Stomach (tissue), 4 donors: Measurements from ENCODE around the gene BANF2.

Experiments used
- POLR2A ChIP-seq, 4 donors: fragments of 450-650 bp; IDR thresholded peaks; one replicate each; pipeline ENCODE4 v1.6.1; 2016; ENCODE audit warnings: antibody characterized with exemption in 4 of 4, control low read depth in 2 of 4, mild to moderate bottlenecking in 1 of 4, moderate library complexity in 1 of 4
- POLR2AphosphoS5 ChIP-seq, 3 donors: sonication (generic); formaldehyde crosslinking; IDR thresholded peaks; one replicate each; pipeline ENCODE4 v1.6.1; 2016; ENCODE audit warnings: antibody characterized with exemption in 3 of 3
- TF ChIP-seq, protein P1 (sequence below), 7 experiments: fragments of 450-650 bp in 4 of 7; fragments of 200-600 bp in 3 of 7; sonication (generic) in 3 of 7; IDR thresholded peaks; one replicate each; pipeline ENCODE4 v1.5.1; 2016 to 2019; ENCODE audit warnings: antibody characterized with exemption in 7 of 7, control low read depth in 2 of 7, mild to moderate bottlenecking in 1 of 7

DNA sequence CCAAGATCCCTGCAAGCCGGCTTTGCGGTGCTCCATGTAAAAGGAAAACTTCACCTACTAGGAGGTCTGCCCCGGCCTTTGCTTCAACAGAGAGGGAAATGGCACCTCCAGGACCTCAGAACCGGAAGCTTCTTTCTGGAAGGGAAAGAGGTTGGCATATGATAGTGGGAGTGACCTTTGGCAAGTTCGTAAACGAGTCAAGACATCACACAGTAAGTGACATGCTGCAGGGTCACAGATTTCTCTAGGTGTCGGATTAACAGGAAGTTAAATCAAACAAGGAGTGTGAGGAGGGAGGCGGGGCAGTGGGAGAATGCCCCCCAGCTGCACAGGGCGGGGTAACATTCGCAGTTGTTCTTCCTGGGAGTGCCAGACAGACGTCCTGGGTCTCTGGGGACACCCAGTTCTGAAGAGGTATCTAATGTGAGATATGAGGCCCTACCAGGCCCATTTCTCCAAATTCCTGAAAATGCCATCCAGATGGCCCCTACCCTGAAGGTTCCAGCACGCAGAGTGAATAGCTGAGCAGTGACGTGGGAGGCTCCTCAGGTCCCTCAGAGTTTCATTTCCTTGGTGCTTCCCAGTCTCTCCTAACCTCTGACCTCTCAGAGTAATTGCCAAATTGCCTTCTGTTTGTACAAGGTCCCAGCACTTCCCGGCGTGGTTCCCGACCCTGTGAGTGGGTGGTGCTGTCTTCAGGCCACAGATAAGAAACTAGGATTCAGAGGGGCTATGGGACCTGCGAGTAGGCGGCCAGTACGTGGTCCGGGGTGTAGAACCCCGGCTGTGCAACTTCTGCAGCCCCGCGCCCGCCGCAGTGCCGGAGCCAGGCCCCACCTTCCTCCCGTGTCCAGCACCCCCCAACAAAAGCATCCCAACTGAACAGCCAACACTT lies 19.6 kb upstream of the BANF2 start:
- peak in 2 of 3 donors; percentile 26 to 55 for TF ChIP-seq POLR2AphosphoS5 (IDR thresholded peaks at IDR 0.05)
- TF ChIP-seq, protein P1, sequence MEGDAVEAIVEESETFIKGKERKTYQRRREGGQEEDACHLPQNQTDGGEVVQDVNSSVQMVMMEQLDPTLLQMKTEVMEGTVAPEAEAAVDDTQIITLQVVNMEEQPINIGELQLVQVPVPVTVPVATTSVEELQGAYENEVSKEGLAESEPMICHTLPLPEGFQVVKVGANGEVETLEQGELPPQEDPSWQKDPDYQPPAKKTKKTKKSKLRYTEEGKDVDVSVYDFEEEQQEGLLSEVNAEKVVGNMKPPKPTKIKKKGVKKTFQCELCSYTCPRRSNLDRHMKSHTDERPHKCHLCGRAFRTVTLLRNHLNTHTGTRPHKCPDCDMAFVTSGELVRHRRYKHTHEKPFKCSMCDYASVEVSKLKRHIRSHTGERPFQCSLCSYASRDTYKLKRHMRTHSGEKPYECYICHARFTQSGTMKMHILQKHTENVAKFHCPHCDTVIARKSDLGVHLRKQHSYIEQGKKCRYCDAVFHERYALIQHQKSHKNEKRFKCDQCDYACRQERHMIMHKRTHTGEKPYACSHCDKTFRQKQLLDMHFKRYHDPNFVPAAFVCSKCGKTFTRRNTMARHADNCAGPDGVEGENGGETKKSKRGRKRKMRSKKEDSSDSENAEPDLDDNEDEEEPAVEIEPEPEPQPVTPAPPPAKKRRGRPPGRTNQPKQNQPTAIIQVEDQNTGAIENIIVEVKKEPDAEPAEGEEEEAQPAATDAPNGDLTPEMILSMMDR (IDR thresholded peaks at IDR 0.05): no peak
- no peak for TF ChIP-seq POLR2A (IDR thresholded peaks at IDR 0.05)
